Tibial nerve (tissue), 4 donors: ENCODE measurements around the gene CNGB1.

ENCODE experiments used
- EP300 ChIP-seq, 2 donors: sonication (generic); formaldehyde crosslinking; IDR thresholded peaks; one replicate each; pipeline ENCODE4 v1.6.1; 2017; ENCODE audit warnings: antibody characterized with exemption in 2 of 2, mild to moderate bottlenecking in 1 of 2
- TF ChIP-seq, protein P1 (sequence below), 5 experiments: fragments of 200-600 bp in 3 of 5; fragments of 450-650 bp in 2 of 5; sonication (generic) in 3 of 5; IDR thresholded peaks; one replicate each; pipeline ENCODE4 v1.5.1; 2016 to 2019; ENCODE audit warnings: antibody characterized with exemption in 5 of 5, mild to moderate bottlenecking in 3 of 5, moderate library complexity in 2 of 5

- TF ChIP-seq, protein P1, sequence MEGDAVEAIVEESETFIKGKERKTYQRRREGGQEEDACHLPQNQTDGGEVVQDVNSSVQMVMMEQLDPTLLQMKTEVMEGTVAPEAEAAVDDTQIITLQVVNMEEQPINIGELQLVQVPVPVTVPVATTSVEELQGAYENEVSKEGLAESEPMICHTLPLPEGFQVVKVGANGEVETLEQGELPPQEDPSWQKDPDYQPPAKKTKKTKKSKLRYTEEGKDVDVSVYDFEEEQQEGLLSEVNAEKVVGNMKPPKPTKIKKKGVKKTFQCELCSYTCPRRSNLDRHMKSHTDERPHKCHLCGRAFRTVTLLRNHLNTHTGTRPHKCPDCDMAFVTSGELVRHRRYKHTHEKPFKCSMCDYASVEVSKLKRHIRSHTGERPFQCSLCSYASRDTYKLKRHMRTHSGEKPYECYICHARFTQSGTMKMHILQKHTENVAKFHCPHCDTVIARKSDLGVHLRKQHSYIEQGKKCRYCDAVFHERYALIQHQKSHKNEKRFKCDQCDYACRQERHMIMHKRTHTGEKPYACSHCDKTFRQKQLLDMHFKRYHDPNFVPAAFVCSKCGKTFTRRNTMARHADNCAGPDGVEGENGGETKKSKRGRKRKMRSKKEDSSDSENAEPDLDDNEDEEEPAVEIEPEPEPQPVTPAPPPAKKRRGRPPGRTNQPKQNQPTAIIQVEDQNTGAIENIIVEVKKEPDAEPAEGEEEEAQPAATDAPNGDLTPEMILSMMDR (IDR thresholded peaks at IDR 0.05): no peak
- no peak for TF ChIP-seq EP300 (IDR thresholded peaks at IDR 0.05)
Measured at GRCh38 chr16:57873218-57873617, 97.7 kb downstream of the CNGB1 start.
